Naive thymus-derived CD8-positive, alpha-beta T cell (primary cell): ENCODE data around the gene CLASP1. TPM values are rescaled to one million over a fixed set of nuclear protein-coding genes. Genes with fewer than 3 reads are reported as not detected.
A peak's percentile ranks its signal among the peaks of the same experiment; 100 is the strongest.

Experiments used
- ATAC-seq, 2 donors: fragments of 150-1000 bp; cut with Tn5 transposase in 1 of 2; sonication (Bioruptor Pico), chemical (Tn5 transposase) in 1 of 2; 1 replicate in 1 of 2; 2 replicates in 1 of 2; pipeline ENCODE4 v1.10.0; 2021; ENCODE audit warnings: mild to moderate bottlenecking in 2 of 2, moderate library complexity in 2 of 2
- POLR2A ChIA-PET: fragments of 350-600 bp; sonication (Branson Sonifier 250); formaldehyde crosslinking; loops from one replicate; lab custom pipeline; 2021; ENCODE audit warnings: antibody characterized with exemption; lab: Charles Lee
- DNase-seq, 10 donors: peaks; one replicate each; pipeline versions ENCODE4 v3.0.0 to v3.0.0-alpha.2; 2020 to 2022
- H3K27ac Mint-ChIP-seq, 10 donors: one replicate each; pipeline ENCODE4 v1.8.0; 2020 to 2022; ENCODE audit warnings: mild to moderate bottlenecking in 10 of 10, mixed read lengths in 10 of 10, moderate library complexity in 4 of 10, inconsistent platforms in 1 of 10
- H3K27me3 Mint-ChIP-seq, 5 donors: one replicate each; pipeline ENCODE4 v1.8.0; 2021 to 2022; ENCODE audit warnings: mixed read lengths in 5 of 5
- H3K36me3 Mint-ChIP-seq, 3 donors: one replicate each; pipeline ENCODE4 v1.8.0; 2020 to 2022; ENCODE audit warnings: mixed read lengths in 3 of 3, mild to moderate bottlenecking in 2 of 3, inconsistent platforms in 1 of 3
- H3K4me1 Mint-ChIP-seq, 4 donors: one replicate each; pipeline ENCODE4 v1.8.0; 2021 to 2022; ENCODE audit warnings: mixed read lengths in 4 of 4
- H3K4me3 Mint-ChIP-seq, 10 donors: one replicate each; pipeline ENCODE4 v1.8.0; 2020 to 2022; ENCODE audit warnings: mild to moderate bottlenecking in 10 of 10, mixed read lengths in 10 of 10, moderate library complexity in 6 of 10, inconsistent platforms in 1 of 10
- H3K9me3 Mint-ChIP-seq, 9 donors: one replicate each; pipeline ENCODE4 v1.8.0; 2020 to 2022; ENCODE audit warnings: mixed read lengths in 9 of 9, mild to moderate bottlenecking in 3 of 9, inconsistent platforms in 1 of 9, moderate library complexity in 1 of 9
- polyA plus RNA-seq, 3 donors: library from polyadenylated mRNA; unstranded; fragments of 300-500 nt; fragmentation: Illumina TruSeq; gene quantifications; one replicate each; pipeline ENCODE4 v1.2.3, GENCODE V29; 2021
- total RNA-seq, 8 experiments: library from RNA in 2 of 8; stranded (reverse) in 2 of 8; gene quantifications; one replicate each; pipeline ENCODE4 v1.2.3 and lab custom pipeline; 2021 to 2026

CLASP1 gene
- total and polyA plus RNA-seq, 5 experiments from 2014 or later: 10.8 to 73.5 (median 15.2) TPM

DNA sequence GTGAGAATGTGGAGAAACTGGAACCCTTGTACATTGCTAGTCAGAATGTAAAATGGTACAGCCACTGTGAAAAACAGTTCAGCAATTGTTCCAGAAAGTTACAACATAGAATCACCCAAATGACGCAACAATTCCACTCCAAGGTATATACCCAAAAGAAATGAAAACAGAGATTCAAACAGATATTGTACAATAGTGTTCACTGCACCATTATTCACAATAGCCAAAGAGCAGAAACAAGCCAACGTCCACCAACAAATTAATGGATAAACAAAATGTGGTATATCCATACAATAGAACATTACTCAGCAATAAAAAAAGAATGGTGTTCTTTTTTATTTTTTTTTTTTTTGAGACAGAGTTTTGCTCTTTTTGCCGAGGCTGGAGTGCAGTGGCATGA is 10.9 kb downstream of the CLASP1 start:
- Mint-ChIP-seq H3K9me3 (peaks cover 0 to 15% (median 3%) of the 10 kb centered on the region in 9 donors), H3K27ac (peak overlapping the region in 1 of 10 donors; percentile 55), H3K27me3 (no peaks in the 10 kb centered on the region), H3K4me3 (no peak overlapping the region), H3K36me3 (peaks cover 8 to 36% (median 19%) of the 10 kb centered on the region in 3 donors), H3K4me1 (peaks cover 21 to 58% (median 51%) of the 10 kb centered on the region in 4 donors)
- POLR2A ChIA-PET: no interaction called here
- DNase-seq: no peak
- no peak for ATAC-seq

DNA sequence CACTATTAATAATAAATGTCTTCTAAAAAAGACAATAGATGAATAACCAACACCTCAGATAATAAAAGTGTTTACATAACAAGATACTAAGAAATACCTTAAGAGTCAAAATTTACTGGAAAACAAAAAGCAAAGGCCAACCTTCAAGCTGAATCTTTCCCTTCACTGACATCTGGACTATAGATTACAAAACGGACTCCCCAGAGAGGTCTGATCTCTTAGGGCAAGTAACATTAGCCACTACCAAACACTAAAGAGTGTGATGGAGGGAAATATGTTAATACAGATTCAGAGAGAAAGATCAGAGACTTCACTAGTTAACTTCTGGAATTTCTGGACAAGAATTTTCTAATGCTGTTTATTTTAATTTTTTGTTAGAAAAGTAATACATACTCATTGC is 13.9 kb downstream of the CLASP1 start:
- H3K27ac Mint-ChIP-seq: peak overlapping the region in 6 of 10 donors; percentile 21 to 74 (median 63)
- H3K27me3 Mint-ChIP-seq: no peaks in the 10 kb centered on the region
- ATAC-seq: no peak
- POLR2A ChIA-PET: interaction anchor here (1.5 kb wide), 1 partner anchor 14 kb away, joined by 11 read pairs; the partner anchor contains the start of gene CLASP1
- H3K9me3 Mint-ChIP-seq: peaks cover 0 to 15% (median 3%) of the 10 kb centered on the region in 9 donors
- DNase-seq: no peak
- H3K36me3 Mint-ChIP-seq: peaks cover 8 to 30% (median 19%) of the 10 kb centered on the region in 3 donors
- peaks cover 19 to 44% (median 41%) of the 10 kb centered on the region in 4 donors for H3K4me1 Mint-ChIP-seq
- H3K4me3 Mint-ChIP-seq: peak overlapping the region in 2 of 10 donors; percentile 7 to 39

DNA sequence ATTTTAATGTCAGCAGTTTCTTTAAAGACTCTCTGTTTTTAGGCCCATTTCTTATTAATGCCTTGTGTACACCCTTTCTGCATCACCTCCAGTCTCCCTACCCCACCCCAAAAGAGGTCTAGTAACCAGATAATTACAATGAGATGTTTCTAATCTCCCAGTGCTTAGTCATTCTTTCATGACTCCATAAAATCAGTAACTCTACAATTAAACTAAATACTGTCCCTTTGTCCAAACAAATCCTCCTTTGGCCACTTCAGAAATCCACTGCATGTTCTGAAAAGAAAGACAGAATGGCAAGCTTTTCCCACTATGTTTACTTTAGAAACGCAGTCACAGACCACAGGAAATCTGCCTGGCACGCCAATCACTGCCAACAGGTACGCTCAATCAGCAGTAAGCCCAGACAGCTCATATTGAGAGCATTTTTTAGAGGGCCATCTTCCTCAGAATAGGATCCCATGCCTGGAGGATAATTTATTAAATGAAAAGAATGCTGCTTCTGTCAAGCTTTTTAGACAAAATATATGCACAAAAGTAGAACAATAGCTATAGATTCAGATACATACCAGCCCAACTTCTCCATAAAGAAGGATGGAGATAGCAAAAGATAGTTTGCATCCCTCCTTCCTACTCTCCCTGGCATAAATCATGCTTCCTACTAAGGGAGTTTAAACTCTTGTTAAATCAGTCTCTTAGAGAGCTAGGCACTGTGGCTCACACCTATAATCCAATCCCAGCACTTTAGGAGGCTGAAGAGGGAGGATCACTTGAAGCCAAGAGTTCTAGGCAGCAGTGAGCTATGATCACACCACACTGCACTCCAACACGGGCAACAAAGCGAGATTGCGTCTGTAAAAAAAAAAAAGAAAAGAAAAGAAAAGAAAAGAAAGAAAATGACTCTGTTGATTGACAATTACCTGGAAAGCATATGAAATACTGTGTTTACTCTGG is 14.6 kb downstream of the CLASP1 start:
- Mint-ChIP-seq H3K9me3 (peaks cover 0 to 15% (median 2%) of the 10 kb centered on the region in 9 donors), H3K4me1 (peaks cover 19 to 48% (median 39%) of the 10 kb centered on the region in 4 donors), H3K4me3 (peak overlapping the region in 7 of 10 donors; percentile 1 to 66 (median 13)), H3K36me3 (peaks cover 8 to 25% (median 14%) of the 10 kb centered on the region in 3 donors), H3K27me3 (no peaks in the 10 kb centered on the region), H3K27ac (peak overlapping the region; percentile 45 to 78 (median 63))
- POLR2A ChIA-PET: interaction anchor here (0.8 to 1.5 kb wide), 2 partner anchors 15 to 103 kb away, joined by 6 to 11 read pairs; partner anchors contain the start of gene CLASP1
- no peak for DNase-seq
- peak; percentile 42 to 55 for ATAC-seq

DNA sequence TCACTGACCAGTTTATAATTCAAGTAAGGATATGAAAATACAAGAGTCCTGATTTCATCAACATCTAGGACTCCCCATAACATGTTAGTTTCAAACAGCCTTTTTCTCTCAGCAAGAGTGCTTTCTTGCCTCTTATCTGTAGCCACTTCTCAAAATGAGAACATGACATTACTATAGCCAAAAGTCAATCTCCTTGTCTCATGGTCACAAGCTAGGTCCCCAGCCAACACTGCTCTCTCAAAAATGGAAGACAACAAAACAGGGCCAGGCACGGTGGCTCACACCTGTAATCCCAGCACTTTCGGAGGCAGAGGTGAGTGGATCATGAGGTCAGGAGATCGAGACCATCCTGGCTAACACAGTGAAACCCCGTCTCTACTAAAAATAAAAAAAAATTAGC is 15.8 kb downstream of the CLASP1 start:
- H3K27me3 Mint-ChIP-seq: no peaks in the 10 kb centered on the region
- H3K27ac Mint-ChIP-seq: peak overlapping the region in 6 of 10 donors; percentile 8 to 79 (median 40)
- H3K4me3 Mint-ChIP-seq: no peak overlapping the region
- H3K4me1 Mint-ChIP-seq: peaks cover 18 to 42% (median 39%) of the 10 kb centered on the region in 4 donors
- H3K36me3 Mint-ChIP-seq: peaks cover 8 to 22% (median 11%) of the 10 kb centered on the region in 3 donors
- H3K9me3 Mint-ChIP-seq: peaks cover 0 to 15% (median 2%) of the 10 kb centered on the region in 9 donors
- no peak for DNase-seq
- POLR2A ChIA-PET: no interaction called here
- no peak for ATAC-seq

DNA sequence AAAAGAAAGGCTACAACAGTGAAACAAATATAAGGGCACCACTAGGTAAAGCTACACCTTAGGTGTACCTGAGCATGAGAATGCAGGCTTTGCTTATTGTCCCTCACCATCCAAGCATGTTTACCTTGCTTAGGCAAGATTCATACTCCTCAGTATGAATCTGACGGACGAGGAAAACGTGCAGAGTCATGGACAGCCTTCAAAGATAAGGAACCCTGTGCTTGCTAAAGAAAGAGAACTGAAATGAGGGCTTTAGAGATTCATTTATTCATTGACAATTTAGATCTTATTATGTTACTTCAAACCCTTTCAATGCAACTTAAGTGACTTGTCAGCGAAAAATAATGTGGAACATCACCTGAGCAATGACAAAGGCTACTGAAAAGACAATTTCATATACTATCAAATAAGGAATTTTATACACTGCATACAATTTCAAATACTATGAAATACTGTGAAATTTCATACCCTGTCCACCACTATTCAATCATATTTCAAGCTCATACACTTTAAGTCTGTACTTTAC is 21.7 kb downstream of the CLASP1 start:
- ATAC-seq (no peak), DNase-seq (no peak)
- Mint-ChIP-seq H3K27me3 (no peaks in the 10 kb centered on the region), H3K4me3 (no peak overlapping the region), H3K4me1 (peaks cover 6 to 35% (median 29%) of the 10 kb centered on the region in 4 donors), H3K9me3 (peaks cover 0 to 10% (median 0%) of the 10 kb centered on the region in 9 donors), H3K27ac (no peak overlapping the region), H3K36me3 (peaks cover 10 to 18% (median 13%) of the 10 kb centered on the region in 3 donors)
- POLR2A ChIA-PET: no interaction called here

DNA sequence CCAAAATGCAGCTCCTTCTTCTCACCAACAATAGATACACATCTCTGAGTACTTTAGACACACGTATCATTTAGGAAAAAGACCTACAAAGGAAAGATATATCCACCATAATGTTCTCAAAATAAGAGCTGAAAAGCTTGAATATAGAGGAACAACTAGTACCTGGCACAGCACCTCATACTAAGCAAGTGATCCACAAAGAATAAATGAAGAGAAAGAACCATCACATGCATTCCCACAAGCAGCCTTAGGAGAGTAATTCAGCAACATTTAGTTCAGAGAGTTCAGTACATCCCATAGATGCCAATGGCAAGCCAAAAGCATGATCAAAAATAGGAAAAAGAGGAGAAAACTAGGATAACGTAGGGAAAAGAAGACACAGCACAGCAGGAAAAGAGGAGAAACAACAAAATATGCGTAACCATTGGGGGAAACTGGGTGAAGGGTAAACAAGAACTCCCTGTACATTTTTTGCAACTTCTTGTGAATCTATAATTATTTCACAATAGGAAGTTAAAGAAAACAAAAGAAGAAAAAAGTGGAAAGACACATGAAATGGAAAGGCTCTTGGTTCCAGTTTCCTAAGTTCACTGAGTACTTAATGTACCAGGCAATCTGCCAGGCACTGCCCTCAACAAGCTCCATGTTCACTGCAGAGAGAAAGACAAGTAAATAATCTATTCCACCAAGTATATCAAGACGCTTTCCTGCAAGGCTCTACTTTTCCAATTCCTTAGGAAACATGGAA is 22.3 kb downstream of the CLASP1 start:
- H3K27ac Mint-ChIP-seq: peak overlapping the region in 1 of 10 donors; percentile 49
- H3K4me1 Mint-ChIP-seq: peaks cover 6 to 35% (median 29%) of the 10 kb centered on the region in 4 donors
- H3K9me3 Mint-ChIP-seq: peaks cover 0 to 10% (median 0%) of the 10 kb centered on the region in 9 donors
- POLR2A ChIA-PET: no interaction called here
- DNase-seq (no peak), ATAC-seq (no peak)
- H3K27me3 Mint-ChIP-seq: no peaks in the 10 kb centered on the region
- H3K4me3 Mint-ChIP-seq: peak overlapping the region in 2 of 10 donors; percentile 9 to 42
- H3K36me3 Mint-ChIP-seq: peaks cover 10 to 18% (median 13%) of the 10 kb centered on the region in 3 donors

DNA sequence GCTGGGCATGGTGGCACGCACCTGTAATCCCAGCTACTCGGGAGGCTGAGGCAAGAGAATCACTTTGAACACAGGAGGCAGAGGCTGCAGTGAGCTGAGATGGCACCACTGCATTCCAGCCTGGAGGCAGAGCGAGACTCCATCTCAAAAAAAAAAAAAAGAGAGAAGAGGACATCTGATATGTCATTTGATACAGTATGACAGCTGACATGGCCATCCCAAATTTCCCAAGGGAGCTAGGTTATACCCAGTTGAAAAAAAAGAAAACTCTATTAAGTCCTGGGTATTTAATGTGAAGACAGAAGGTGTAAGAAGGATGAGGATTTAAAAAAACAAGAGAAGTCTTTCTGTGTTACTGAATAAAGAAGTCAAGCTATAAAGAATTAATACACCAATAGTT is 23.3 kb downstream of the CLASP1 start:
- Mint-ChIP-seq H3K27me3 (no peaks in the 10 kb centered on the region), H3K27ac (no peak overlapping the region), H3K36me3 (peaks cover 10 to 15% (median 13%) of the 10 kb centered on the region in 3 donors), H3K4me1 (peaks cover 6 to 35% (median 31%) of the 10 kb centered on the region in 4 donors), H3K9me3 (peaks cover 0 to 10% (median 0%) of the 10 kb centered on the region in 9 donors), H3K4me3 (no peak overlapping the region)
- ATAC-seq (no peak), DNase-seq (no peak)
- POLR2A ChIA-PET: no interaction called here

DNA sequence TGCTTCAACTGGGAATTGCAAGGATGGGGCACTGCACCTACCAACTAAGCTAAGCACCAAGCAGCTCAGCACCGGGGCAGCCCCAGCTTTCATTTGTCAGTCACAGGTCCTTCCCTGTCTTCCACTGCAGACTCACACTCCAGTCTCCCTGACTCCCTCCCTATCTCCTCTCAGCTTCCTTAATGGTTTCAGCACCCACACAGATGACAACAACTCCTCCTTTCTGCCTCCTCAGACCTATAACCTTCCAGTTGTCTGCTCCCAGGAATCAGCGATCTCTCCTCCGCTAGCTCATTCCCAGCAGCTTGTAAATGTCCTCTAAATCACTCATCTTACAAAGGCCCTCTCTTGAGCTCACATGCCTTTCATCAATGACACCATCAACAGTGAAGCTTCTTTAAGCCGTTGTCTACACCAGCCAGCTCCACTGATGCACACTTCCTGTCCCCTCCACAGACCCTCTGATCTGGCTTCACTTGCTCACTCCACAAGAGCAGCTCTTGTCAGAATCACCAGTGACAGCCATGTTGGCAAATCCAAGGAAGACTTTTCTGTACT is 32.1 kb downstream of the CLASP1 start:
- ATAC-seq (peak; percentile 70 to 90), DNase-seq (peak in 5 of 10 donors; percentile 8 to 36 (median 20))
- no peaks in the 10 kb centered on the region for H3K27me3 Mint-ChIP-seq
- H3K4me3 Mint-ChIP-seq: no peak overlapping the region
- POLR2A ChIA-PET: no interaction called here
- H3K9me3 Mint-ChIP-seq: peaks cover 0 to 4% (median 0%) of the 10 kb centered on the region in 9 donors
- H3K4me1 Mint-ChIP-seq: peaks cover 6 to 21% (median 11%) of the 10 kb centered on the region in 4 donors
- no peak overlapping the region for H3K27ac Mint-ChIP-seq
- H3K36me3 Mint-ChIP-seq: peaks cover 0 to 18% (median 9%) of the 10 kb centered on the region in 3 donors

DNA sequence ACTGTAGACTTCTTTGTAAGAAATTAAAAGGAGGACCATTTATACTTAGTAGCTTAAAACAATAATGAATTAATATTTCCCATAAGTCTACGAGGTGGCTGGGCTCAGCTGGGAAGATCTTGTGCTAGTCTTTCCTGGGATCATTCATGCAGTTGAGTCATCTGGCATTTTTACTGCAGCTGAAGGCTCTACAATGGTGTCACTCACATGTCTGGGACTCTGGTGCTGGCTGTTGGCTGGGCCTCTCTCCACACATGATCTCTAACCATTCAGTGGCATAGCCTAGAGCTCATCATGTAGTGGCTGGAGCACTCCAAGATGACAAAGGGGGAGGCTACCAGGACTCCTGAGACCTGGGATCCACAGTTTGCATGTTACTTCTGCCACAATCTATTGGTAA is 35.5 kb downstream of the CLASP1 start:
- peaks cover 0 to 4% (median 0%) of the 10 kb centered on the region in 9 donors for H3K9me3 Mint-ChIP-seq
- H3K36me3 Mint-ChIP-seq: peaks cover 0 to 12% (median 6%) of the 10 kb centered on the region in 3 donors
- no peak overlapping the region for H3K4me3 Mint-ChIP-seq
- POLR2A ChIA-PET: interaction anchor here (0.5 kb wide), 1 partner anchor 27 kb away, joined by 3 read pairs; no protein-coding TSS in a partner anchor
- H3K27ac Mint-ChIP-seq: peak overlapping the region in 1 of 10 donors; percentile 47
- peaks cover 6 to 14% (median 10%) of the 10 kb centered on the region in 4 donors for H3K4me1 Mint-ChIP-seq
- ATAC-seq (no peak), DNase-seq (no peak)
- H3K27me3 Mint-ChIP-seq: no peaks in the 10 kb centered on the region

DNA sequence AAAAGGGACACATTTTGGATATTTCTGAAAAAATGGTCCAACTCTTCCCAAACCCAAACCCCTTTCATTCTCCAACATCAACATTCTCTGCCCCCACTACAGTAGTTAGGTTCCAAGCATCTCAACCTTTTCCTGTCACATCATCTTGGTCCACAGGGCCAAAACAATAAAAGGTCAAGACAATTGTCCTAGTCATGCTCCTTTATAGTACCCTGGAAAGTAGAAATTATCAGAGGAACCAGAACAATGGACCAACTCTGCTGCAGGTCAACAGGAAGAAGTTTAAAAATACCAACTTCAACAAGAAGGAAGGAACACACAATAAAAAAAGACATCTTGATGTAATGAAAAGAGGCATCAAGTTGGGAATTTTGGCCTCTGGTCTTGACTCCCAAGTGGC is 36.1 kb downstream of the CLASP1 start:
- no peak for ATAC-seq
- Mint-ChIP-seq H3K27ac (peak overlapping the region in 1 of 10 donors; percentile 51), H3K36me3 (peaks cover 0 to 12% (median 6%) of the 10 kb centered on the region in 3 donors), H3K4me1 (peaks cover 9 to 15% (median 13%) of the 10 kb centered on the region in 4 donors), H3K4me3 (no peak overlapping the region), H3K27me3 (no peaks in the 10 kb centered on the region), H3K9me3 (peaks cover 0 to 4% (median 0%) of the 10 kb centered on the region in 9 donors)
- POLR2A ChIA-PET: interaction anchor here (0.6 kb wide), 1 partner anchor 23 kb away, joined by 3 read pairs; no protein-coding TSS in a partner anchor
- DNase-seq: no peak

DNA sequence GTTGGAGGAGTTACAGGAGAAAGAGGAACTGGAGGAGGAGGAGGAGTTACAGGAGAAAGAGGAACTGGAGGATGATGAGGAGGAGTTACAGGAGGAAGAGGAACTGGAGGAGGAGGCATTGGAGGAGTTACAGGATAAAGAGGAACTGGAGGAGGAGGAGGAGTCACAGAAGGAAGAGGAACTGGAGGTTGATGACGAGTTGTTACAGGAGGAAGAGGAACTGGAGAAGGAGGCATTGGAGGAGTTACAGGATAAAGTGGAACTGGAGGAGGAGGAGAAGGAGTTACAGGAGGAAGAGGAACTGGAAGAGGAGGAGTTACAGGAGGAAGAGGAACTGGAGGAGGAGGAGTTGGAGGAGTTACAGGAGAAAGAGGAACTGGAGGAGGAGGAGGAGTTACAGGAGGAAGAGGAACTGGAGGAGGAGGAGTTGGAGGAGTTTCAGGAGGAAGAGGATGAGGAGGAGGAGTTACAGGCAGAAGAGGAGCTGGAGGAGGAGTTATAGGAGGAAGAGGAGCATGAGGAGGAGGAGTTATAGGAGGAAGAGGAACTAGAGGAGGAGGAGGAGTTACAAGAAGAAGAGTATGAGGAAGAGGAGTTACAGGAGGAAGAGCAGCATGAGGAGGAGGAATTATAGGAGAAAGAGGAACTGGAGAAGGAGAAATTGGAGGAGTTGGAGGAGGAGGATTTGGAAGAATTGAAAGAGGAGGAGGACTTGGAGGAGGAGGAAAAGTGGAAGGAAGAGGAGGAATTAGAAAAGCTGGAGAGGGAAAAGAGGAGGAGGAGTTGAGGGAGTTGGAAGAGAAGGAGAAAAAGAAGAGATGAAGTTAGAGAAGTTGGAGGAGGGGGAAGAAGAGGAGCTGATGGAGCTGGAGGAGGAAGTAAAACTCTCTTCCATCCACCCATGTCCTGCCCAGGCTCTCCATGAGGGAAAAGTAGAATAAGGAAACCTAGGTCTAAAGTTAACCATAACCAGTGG is 37.2 kb downstream of the CLASP1 start:
- H3K27me3 Mint-ChIP-seq: no peaks in the 10 kb centered on the region
- peaks cover 0 to 12% (median 9%) of the 10 kb centered on the region in 3 donors for H3K36me3 Mint-ChIP-seq
- POLR2A ChIA-PET: no interaction called here
- DNase-seq (no peak), ATAC-seq (no peak)
- H3K9me3 Mint-ChIP-seq: peaks cover 0 to 4% (median 0%) of the 10 kb centered on the region in 9 donors
- no peak overlapping the region for H3K27ac Mint-ChIP-seq
- H3K4me3 Mint-ChIP-seq: no peak overlapping the region
- peaks cover 14 to 22% (median 19%) of the 10 kb centered on the region in 4 donors for H3K4me1 Mint-ChIP-seq
